Heart left ventricle (tissue), 16 donors: ENCODE results near the gene OAS3. TPM values are rescaled to one million over a fixed set of nuclear protein-coding genes. Genes with fewer than 3 reads are reported as not detected.

Source experiments
- ATAC-seq, 4 donors: fragments of 200-7000 bp; cut with Tn5 transposase; one replicate each; pipeline ENCODE4 v1.9.1; 2020 to 2022; ENCODE audit warnings: moderate library complexity in 4 of 4, mild to moderate bottlenecking in 3 of 4, moderate number of reproducible peaks in 1 of 4
- DNase-seq, 5 donors: peaks; one replicate each; pipeline ENCODE4 v3.0.0-alpha.2; 2020
- H3K27ac ChIP-seq, 12 donors: fragments of 200-600 bp; sonication (generic) in 4 of 12; one replicate each; pipeline versions ENCODE4 v1.5.0 to v1.8.0; 2016 to 2022; ENCODE audit warnings: mild to moderate bottlenecking in 2 of 12
- H3K27me3 ChIP-seq, 9 donors: fragments of 200-600 bp; sonication (generic) in 2 of 9; one replicate each; pipeline versions ENCODE4 v1.5.1 to v1.8.0; 2016 to 2022; ENCODE audit warnings: mild to moderate bottlenecking in 3 of 9
- H3K36me3 ChIP-seq, 9 donors: fragments of 200-600 bp; sonication (generic) in 2 of 9; one replicate each; pipeline versions ENCODE4 v1.5.0 to v1.8.0; 2018 to 2022; ENCODE audit warnings: mild to moderate bottlenecking in 2 of 9
- H3K4me1 ChIP-seq, 12 donors: fragments of 200-600 bp; sonication (generic) in 4 of 12; one replicate each; pipeline versions ENCODE4 v1.5.0 to v1.8.0; 2016 to 2022; ENCODE audit warnings: mild to moderate bottlenecking in 3 of 12
- H3K4me3 ChIP-seq, 12 donors: fragments of 200-600 bp; sonication (generic) in 4 of 12; one replicate each; pipeline versions ENCODE4 v1.5.0 to v1.8.0; 2017 to 2022; ENCODE audit warnings: mild to moderate bottlenecking in 9 of 12, moderate library complexity in 4 of 12
- H3K9me3 ChIP-seq, 12 donors: fragments of 200-600 bp; sonication (generic) in 4 of 12; one replicate each; pipeline versions ENCODE4 v1.5.0 to v1.8.0; 2016 to 2022; ENCODE audit warnings: mild to moderate bottlenecking in 1 of 12
- CTCF ChIP-seq, 12 donors: fragments of 200-600 bp; sonication (generic) in 4 of 12; IDR thresholded peaks; one replicate each; pipeline versions ENCODE4 v1.5.0 to v1.8.0; 2018 to 2022; ENCODE audit warnings: antibody characterized with exemption in 12 of 12, mild to moderate bottlenecking in 5 of 12
- POLR2A ChIP-seq, 2 donors: fragments of 450-650 bp; IDR thresholded peaks; one replicate each; pipeline ENCODE4 v1.6.1; 2017; ENCODE audit warnings: antibody characterized with exemption in 2 of 2, mild to moderate bottlenecking in 2 of 2, moderate library complexity in 2 of 2
- WGBS, 4 donors: extraction: QIAGEN DNeasy Blood & Tissue Kit in 2 of 4; methylation state at CpG; one replicate each; pipeline versions ENCODE4 v1.1.5 to v1.1.7; 2013 to 2018; 5-methylcytosine and 5-hydroxymethylcytosine counted together
- intact Hi-C, 10 donors: fragments of 100-400 bp; cut with DNase I; formaldehyde crosslinking; loops; one replicate each; pipeline versions ENCODE4 v1.11.1 to v1.14.2; 2022
- long read RNA-seq, 3 donors: library from polyadenylated mRNA; unstranded; transcript quantifications; one replicate each; pipeline ENCODE4 v2.0.0, GENCODE V29; 2020 to 2021
- polyA plus RNA-seq, 2 donors: library from polyadenylated mRNA; stranded (reverse); fragments of 200-250 nt; gene quantifications; one replicate each; pipeline ENCODE4 v1.2.3, GENCODE V29; 2013
- total RNA-seq, 9 donors: library from RNA; depleted of rRNA in 2 of 9; stranded (reverse); fragments of >200 nt in 2 of 9; fragmentation: NEBNext Ultra II Directional in 3 of 9; extraction: Animal tissue kit (Norgen Biotek cat#: 25700) in 3 of 9; gene quantifications; one replicate each; pipeline versions ENCODE4 v1.1.0 to v1.2.4, GENCODE V29; 2016 to 2023
- donor health status: ischemic (EF 13 %, LVEDD 7.1; RV severe dilation, severe dysfunction).
- donor health status: healthy with polysubstance abuse.
- donor health status: DM: no; HTN: yes; CAD: no.
- donor health status: DM: no; HTN: no; CAD: no.
- donor health status: ischemic (EF 25% LVEDD 6.9; RV normal size, moderate dysfunction).
- donor health status: ischemic (EF 25% LVEDD 5.7; RV mildly dilated, moderate dysfunction).
- donor health status: healthy.
- donor health status: DM: yes; HTN: yes; CAD: no.
- donor health status: ischemic (EF 35%, LVEDD 5.7; RV mildly dilated, moderate dysfunction).
- donor health status: nonischemic (EF 11% LVEDD 7.7; RV severe dilation, severe dysfunction).
- donor health status: DM: yes; HTN: yes; CAD: no.
- donor health status: PGD.
- donor health status: ischemic (EF 29% LVEDD 5.4; RV normal size, mild dysfunction).
- donor health status: nonischemic (EF 23%, LVEDD 6.1; RV moderate dilation, normal function).

The OAS3 gene, protein sequence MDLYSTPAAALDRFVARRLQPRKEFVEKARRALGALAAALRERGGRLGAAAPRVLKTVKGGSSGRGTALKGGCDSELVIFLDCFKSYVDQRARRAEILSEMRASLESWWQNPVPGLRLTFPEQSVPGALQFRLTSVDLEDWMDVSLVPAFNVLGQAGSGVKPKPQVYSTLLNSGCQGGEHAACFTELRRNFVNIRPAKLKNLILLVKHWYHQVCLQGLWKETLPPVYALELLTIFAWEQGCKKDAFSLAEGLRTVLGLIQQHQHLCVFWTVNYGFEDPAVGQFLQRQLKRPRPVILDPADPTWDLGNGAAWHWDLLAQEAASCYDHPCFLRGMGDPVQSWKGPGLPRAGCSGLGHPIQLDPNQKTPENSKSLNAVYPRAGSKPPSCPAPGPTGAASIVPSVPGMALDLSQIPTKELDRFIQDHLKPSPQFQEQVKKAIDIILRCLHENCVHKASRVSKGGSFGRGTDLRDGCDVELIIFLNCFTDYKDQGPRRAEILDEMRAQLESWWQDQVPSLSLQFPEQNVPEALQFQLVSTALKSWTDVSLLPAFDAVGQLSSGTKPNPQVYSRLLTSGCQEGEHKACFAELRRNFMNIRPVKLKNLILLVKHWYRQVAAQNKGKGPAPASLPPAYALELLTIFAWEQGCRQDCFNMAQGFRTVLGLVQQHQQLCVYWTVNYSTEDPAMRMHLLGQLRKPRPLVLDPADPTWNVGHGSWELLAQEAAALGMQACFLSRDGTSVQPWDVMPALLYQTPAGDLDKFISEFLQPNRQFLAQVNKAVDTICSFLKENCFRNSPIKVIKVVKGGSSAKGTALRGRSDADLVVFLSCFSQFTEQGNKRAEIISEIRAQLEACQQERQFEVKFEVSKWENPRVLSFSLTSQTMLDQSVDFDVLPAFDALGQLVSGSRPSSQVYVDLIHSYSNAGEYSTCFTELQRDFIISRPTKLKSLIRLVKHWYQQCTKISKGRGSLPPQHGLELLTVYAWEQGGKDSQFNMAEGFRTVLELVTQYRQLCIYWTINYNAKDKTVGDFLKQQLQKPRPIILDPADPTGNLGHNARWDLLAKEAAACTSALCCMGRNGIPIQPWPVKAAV
- total RNA-seq (10 to 100 TPM in 4 of 9 donors, 1 to 10 TPM in 5; 5.7 to 45.1 (median 10.0) TPM), polyA plus RNA-seq (1 to 10 TPM; 4.1 to 4.6 TPM)
- long read RNA-seq, donor 1, partial matches to known transcripts, result 0 of 2 reads
- long read RNA-seq, donor 1, other reads (novel, unspliced or antisense), result 2 of 2 reads
- long read RNA-seq, donor 2, partial matches to known transcripts, result 11 of 13 reads
- long read RNA-seq, donor 2, other reads (novel, unspliced or antisense), result 0 of 13 reads
- long read RNA-seq, donor 3, partial matches to known transcripts, result 0 of 2 reads
- long read RNA-seq, donor 3, other reads (novel, unspliced or antisense), result 1 of 2 reads

GRCh38 chr12:112937741-112938719, at the start of gene OAS3:
Gene OAS3 (plus strand): TSS chr12:112938474. CDS start chr12:112938531, 57 bp downstream.
- WGBS, 4 donors, result 9 to 19% (median 12%) methylated on average over 25 to 50 of the region's 50 CpGs
- H3K4me1 ChIP-seq, result peaks cover 0 to 34% (median 17%) of the 10 kb centered on the region in 12 donors
- H3K9me3 ChIP-seq, result peaks cover 0 to 3% (median 0%) of the 10 kb centered on the region in 12 donors
- TF ChIP-seq POLR2A (IDR thresholded peaks at IDR 0.05) (peak in 1 of 2 donors; percentile 38), CTCF (IDR thresholded peaks at IDR 0.05) (peak in 1 of 12 donors; percentile 18)
- DNase-seq, result peak; percentile 90 to 93 (median 91)
- peak within 1 kb of the TSS; percentile 55 to 92 (median 82) for H3K27ac ChIP-seq
- peaks cover 0 to 20% (median 6%) of the 10 kb centered on the region in 9 donors for H3K36me3 ChIP-seq
- H3K4me3 ChIP-seq, result peak within 1 kb of the TSS; percentile 51 to 95 (median 81)
- intact Hi-C loops, result loop anchor here in 1 of 10 donors (5.0 kb wide), 1 partner anchor 39 kb away; the partner anchor contains the start of gene OAS2
- peaks cover 0 to 8% (median 0%) of the 10 kb centered on the region in 9 donors for H3K27me3 ChIP-seq
- ATAC-seq, result peak; percentile 83 to 97 (median 94)

DNA sequence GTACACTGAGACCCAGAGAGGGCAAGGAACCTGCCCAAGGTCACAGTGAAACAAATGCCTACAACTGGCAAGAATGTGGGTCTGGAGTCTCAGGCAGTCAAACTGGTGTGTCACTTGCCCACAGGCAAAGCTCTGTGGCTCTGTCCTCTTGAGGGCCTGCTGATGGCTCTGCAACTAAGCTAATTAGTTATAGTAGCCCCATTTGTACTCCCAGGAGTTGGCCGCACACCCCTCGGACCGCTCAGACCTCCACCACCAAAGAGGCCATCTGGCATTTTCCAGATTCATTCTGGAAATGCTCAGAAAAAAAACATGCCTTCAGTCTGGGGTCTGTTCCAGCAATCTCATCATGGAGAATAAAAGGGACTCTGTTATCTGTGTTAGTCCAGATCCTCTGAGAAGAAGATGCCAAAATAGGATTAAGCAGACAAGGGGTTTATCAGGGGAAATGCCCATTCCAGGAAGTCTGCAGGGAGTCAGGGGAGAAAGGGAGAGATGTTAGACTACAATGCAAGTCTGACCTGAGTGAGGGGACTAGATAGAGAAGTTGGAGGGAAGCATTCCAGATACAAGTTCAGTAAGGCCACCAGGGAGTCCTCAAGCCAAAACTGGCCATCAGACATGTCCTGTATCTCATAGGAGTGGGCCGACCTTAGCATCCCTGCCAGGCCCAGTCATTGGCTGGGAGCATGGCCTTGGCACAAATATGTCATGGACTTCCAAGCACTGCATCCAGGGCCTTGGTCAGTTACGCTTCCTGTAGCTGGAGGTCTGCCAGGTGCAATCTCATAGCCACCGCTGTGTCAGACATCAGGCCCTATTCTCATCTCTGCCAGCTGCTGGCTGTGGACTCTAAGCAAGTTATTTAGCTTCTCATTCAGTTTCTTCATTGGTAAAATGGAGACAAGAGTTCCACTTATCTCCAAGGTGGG, 46.9 kb upstream of the OAS3 start:
- H3K27ac ChIP-seq, result no peak overlapping the region
- H3K27me3 ChIP-seq, result peaks cover 0 to 12% (median 0%) of the 10 kb centered on the region in 9 donors
- H3K4me1 ChIP-seq, result peaks cover 0 to 29% (median 0%) of the 10 kb centered on the region in 12 donors
- TF ChIP-seq CTCF (IDR thresholded peaks at IDR 0.05) (no peak), POLR2A (IDR thresholded peaks at IDR 0.05) (no peak)
- WGBS, 4 donors, result 49 to 63% (median 55%) methylated on average over 6 of the region's 6 CpGs
- intact Hi-C loops, result no loop called here
- no peak overlapping the region for H3K4me3 ChIP-seq
- ATAC-seq, result no peak
- no peaks in the 10 kb centered on the region for H3K36me3 ChIP-seq
- DNase-seq, result peak in 1 of 5 donors; percentile 38
- H3K9me3 ChIP-seq, result peaks cover 0 to 6% (median 0%) of the 10 kb centered on the region in 12 donors
